IPS-11a (cell line): ENCODE data around the gene NKTR.
A peak's percentile ranks its signal among the peaks of the same experiment; 100 is the strongest.
"Not testable (repeated sequence)": the region's sequence is repeated elsewhere in the genome, so short reads cannot be mapped to it uniquely, and the experiment has no call there.

ENCODE experiments used
- H3K4me3 ChIP-seq: one replicate; pipeline ENCODE4 v1.5.1; 2013; ENCODE audit warnings: low read depth, low read length, control low read depth

The NKTR gene

GRCh38 chr3:42593635-42594034 is 6.9 kb upstream of the NKTR start:
- H3K4me3 ChIP-seq, result no peak overlapping the region

- no peak overlapping the region for H3K4me3 ChIP-seq
Measured at GRCh38 chr3:42595682-42596081, 4.8 kb upstream of the NKTR start.

- H3K4me3 ChIP-seq, result not testable (repeated sequence)
Measured at GRCh38 chr3:42597098-42597497, 3.4 kb upstream of the NKTR start.

GRCh38 chr3:42600958-42601675 is 631 bp downstream of the NKTR start:
- peak overlapping the region; percentile 85 for H3K4me3 ChIP-seq

- H3K4me3 ChIP-seq, result peak overlapping the region; percentile 85
Measured at GRCh38 chr3:42601896-42602581, 1.6 kb downstream of the NKTR start.

GRCh38 chr3:42602961-42603360 is 2.5 kb downstream of the NKTR start:
- no peak overlapping the region for H3K4me3 ChIP-seq

GRCh38 chr3:42605546-42606173 is 5.2 kb downstream of the NKTR start:
- H3K4me3 ChIP-seq, result no peak overlapping the region

- no peak overlapping the region for H3K4me3 ChIP-seq
Measured at GRCh38 chr3:42608581-42608980, 8.1 kb downstream of the NKTR start.

GRCh38 chr3:42610976-42611375 is 10.5 kb downstream of the NKTR start:
- no peak overlapping the region for H3K4me3 ChIP-seq

- no peak overlapping the region for H3K4me3 ChIP-seq
Measured at GRCh38 chr3:42612217-42612616, 11.7 kb downstream of the NKTR start.

GRCh38 chr3:42612928-42613327 is 12.4 kb downstream of the NKTR start:
- no peak overlapping the region for H3K4me3 ChIP-seq

GRCh38 chr3:42613462-42613861 is 13.0 kb downstream of the NKTR start:
- H3K4me3 ChIP-seq, result no peak overlapping the region

- H3K4me3 ChIP-seq, result no peak overlapping the region
Measured at GRCh38 chr3:42631620-42632019, 31.1 kb downstream of the NKTR start.

GRCh38 chr3:42632146-42632545 is 31.7 kb downstream of the NKTR start:
- H3K4me3 ChIP-seq, result no peak overlapping the region

- H3K4me3 ChIP-seq, result no peak overlapping the region
Measured at GRCh38 chr3:42633544-42633943, 33.1 kb downstream of the NKTR start.

GRCh38 chr3:42635111-42635510 is 34.6 kb downstream of the NKTR start:
- no peak overlapping the region for H3K4me3 ChIP-seq

GRCh38 chr3:42637001-42637400 is 36.5 kb downstream of the NKTR start:
- no peak overlapping the region for H3K4me3 ChIP-seq

- H3K4me3 ChIP-seq, result no peak overlapping the region
Measured at GRCh38 chr3:42638339-42638842, 37.9 kb downstream of the NKTR start.

GRCh38 chr3:42639192-42639591 is 38.7 kb downstream of the NKTR start:
- H3K4me3 ChIP-seq, result no peak overlapping the region

- no peak overlapping the region for H3K4me3 ChIP-seq
Measured at GRCh38 chr3:42640129-42640528, 39.6 kb downstream of the NKTR start.

- no peak overlapping the region for H3K4me3 ChIP-seq
Measured at GRCh38 chr3:42640771-42641370, 40.4 kb downstream of the NKTR start.
